NCI-H2107 treated with DMSO at 0.1 percent for 48 hours (cell line): Measurements from ENCODE around the gene SYS1.
"Not testable (repeated sequence)": the region's sequence is repeated elsewhere in the genome, so short reads cannot be mapped to it uniquely, and the experiment has no call there.

Experiments
- DNase-seq: peaks from one replicate; lab custom pipeline; 2025; ENCODE audit not compliant: unreplicated experiment; lab: John Stamatoyannopoulos, UW

SYS1 gene

DNA sequence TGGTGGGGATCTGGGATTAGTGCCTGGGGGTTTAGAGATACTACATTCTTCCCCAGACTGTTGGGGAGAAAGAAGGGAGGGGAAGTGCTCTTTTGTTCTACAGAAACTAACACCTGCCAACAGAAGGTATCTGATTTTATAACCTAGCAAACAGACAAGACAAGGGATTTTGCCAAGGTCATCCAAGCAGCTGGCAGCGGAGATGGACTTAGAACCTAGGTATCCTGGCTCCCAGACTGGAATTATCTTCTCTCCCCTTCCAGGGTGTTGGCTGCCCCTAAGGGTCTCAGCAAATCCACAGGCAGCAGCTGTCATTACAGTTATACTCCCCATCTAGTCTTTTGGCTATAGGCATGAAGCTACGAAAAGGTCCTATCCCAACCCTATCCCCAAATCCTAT lies 23.2 kb upstream of the SYS1 start:
- DNase-seq: no peak

DNA sequence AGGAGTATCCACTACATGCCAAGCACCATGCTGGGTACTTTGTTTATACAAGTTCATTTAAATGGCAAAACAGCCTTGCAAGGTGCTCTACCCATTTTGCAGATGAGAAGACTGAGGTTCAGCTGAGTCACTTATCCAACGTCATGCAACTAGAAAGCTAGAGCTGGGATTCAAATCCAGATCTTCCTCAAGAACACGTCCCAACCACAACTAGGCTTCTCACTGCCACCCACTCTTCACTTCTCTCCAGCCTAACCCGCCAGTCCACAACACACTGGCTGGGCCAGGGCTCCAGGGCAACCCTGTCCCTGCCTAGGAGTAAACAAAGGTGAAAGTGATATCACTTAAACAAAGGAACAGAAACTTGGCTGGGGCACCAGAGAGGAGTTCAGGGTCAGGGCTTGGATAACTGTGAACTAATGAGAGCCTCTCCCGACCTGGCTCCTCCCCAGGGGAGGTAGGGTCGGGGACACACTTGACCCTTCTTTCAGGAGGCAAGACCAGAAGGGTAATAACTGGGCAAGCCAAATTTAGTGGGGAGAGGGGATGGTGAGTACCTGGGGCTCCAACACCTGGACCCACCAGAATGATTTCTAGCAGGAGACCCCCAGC lies 22.6 kb upstream of the SYS1 start:
- DNase-seq: no peak

DNA sequence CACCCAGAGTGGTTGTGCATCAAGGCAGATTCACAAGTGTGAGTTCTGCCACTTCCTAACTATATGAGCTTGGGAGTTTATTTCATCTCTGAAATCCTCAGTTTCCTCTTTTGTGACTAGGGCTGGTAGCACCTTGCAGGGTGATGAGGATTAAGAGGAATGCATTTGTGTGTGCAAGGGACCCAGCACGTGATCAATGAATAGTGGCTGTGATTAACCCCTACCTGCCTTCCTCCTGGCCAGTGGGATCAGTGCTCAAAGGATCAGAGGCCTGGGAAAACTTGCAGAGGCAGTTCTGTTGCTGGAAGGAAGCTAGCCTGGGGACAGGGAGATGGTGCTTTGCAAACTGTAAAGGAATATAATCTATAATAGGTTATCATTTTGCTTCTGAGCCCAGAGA lies 22.0 kb upstream of the SYS1 start:
- no peak for DNase-seq

DNA sequence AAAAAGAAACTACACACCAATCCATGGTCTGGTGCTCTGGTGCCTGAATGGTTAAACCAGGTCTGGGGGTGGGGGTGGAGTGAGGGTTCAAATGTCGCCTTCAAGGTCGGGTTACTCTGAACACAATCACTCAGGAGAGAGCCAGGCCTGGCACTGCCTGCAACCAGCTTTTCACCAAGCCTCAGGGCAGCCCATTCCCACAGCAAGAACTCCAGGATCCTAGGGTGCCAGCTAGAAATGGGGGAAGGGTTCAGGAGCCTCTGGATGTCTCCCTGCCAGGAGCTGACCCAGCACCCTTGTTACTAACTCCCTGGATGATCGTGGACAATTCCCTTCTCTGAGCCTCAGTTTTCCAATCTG lies 21.4 kb upstream of the SYS1 start:
- DNase-seq: no peak

DNA sequence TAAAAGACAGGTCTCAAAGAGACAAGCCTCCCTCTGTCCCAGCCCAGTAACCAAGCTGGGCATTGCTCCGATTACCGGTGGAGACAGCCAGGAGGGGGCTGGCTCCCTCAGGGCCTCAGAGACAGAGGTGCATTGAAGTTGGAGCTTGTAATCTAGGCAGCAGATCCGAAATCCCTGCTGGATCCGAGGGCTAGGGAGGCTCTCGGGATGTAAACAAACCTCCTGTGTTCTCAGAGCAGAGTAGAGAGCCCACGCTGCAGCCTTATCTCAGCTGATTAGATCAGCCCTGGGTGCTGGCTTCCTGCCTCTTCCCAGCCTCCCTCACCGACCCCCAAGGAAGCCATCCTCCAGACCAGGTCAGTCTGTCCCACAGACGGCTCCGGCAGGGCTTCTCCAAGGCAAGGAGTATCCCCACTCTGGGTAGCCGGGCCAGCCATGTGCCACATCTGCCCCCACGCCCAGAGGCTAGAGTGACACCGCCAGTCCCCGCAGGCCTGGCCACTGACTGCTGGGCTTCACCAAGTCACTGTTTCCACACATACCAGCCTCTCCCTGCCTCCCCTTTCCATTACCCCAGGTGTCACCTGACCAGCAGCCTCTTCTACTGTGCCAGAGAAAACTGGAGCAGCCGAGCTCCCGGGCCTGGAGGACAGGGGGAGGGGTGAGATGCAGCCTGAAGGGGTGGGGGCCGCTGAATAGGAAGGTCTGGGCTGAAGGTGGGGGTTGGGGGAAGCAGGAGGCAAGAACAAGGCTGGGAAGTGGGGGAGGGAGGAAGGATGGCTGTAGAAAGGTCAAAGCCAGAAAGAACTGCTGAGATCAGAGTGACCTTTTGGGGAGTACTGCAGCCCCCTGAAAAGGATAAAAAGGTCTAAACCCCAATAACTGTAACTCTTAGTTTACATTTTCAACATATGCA lies 20.8 kb upstream of the SYS1 start:
- DNase-seq: peak; percentile 49

DNA sequence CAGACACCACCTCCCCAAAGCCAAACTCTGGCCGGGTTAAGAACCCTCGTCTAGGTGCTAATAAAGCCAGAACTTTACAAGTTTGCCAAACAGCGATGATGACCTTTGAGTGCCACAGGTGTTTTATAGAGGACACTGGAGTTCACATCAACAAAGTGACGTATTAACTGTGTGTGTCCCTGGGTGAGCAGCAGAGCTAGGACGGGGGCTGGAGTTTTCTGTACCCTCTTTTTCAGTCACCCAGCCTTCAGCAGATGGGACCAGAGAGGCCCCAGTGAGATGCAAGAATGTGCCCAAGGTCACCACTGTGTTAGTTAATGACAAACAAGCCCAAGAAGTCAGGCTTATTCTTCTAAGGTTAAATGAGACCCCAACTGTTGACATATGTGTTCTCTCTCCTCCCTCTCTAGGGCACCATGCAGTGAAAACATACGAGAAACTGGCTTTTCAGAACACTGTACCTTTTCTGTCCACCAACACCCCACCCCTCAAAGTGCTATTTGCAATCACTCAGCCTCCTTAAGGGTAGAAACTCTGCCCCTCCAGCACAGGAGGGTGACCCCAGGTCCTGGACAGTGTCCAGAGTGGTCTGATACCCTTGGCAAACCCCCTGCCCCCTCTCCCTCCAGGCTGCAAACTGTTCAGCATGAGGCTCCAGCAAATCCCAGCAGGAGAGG lies 20.0 kb upstream of the SYS1 start:
- DNase-seq: no peak

DNA sequence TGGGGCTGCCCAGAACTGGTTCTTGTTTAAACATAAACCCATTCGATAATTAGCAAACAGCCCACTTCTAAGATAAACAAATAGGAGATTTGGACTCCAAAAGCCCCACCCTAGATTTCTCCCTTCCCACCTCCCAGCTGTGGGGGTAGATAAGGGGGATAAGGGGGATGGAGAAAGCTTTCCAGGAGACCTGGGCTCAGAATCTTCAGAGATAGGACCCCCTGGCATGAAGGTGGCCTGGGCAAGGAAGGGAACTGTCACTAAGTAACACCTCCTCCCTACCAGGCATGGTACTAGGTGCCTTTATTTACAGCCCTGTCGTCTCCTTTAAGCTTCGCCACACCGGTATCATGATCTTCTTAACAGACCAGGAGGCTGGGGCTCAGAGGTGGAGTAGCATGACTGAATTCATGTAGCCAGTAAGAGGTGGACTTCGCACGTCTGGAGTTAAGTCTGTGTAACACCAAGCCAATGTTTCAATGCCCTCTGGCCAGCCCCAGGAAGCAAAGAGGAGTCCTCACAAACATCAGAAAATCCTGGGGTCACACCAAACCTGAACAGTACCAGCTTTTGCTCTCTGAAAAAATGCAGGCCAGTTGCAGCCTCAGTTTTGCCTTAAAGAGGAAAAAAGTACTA lies 19.3 kb upstream of the SYS1 start:
- DNase-seq: no peak

DNA sequence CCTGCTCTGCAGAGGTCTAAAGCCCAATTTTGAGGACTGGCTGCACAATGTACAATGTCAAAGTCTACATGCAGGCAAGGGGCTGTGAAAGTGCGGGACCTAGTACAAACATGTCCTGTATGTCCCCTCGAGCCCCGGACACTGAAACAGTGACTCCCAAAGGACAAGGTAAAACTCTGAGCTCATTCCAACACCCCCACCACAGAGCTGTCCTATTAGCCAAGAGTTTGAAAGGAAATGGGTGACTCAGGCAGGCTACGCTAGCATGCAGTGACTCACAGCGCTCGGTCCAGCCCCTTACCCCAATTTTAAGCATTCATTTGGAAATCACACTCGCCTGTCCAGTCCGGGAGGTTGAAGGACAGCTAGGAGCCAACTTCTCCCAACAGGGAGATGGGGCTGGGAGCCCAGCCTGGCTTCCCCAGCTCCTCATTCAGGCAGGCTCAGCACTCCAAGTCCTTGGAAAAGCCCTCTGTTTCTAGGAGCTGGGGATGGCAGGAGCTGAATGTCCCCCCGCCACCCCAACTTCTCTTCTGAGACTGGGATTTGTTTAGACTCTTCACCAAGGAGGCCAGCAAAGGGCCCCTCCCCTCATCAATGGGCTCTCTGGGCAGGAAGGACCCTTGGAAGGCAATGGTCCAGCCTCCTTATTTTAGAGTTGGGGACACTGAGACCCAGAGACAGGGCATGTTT lies 18.6 kb upstream of the SYS1 start:
- DNase-seq: no peak

DNA sequence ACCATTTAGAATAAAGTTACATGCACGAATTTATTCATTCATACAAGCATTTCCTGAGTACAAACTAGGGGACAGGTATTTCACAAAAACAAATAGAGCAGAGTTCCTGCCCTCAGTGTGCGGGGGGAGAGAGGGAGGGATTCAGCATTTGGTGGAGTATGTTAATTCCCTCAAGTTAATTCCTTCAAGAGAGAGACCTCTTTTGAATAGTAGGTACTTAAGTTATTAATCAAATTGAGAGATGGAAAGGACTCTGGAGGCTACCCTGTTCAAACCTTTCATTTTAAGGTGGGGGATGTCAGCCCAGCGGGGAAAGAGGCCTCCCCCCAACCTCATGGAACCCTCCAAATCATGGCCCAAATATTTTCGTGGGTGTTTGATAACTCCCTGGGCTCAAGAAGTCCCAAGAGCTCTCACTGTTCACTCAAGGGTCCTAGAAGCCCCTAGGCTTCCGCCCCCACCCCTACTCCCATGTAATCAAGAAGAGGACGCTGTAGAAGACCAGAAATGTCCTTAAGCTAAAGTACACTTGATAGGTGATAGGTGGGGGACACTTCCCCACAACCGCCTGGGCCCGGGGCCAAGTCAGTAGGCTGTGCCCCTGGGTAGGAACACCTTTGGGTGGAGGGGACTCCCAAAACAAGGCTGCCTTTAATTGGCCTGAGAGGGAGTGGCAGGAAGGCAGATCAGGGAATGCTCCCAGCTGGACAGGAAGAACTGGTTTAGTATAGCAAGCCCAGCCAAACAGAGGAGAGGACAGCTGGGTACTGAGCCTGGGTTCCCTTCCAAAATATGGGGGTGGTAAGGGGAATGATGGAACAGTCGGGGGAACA lies 17.6 kb upstream of the SYS1 start:
- DNase-seq: no peak

DNA sequence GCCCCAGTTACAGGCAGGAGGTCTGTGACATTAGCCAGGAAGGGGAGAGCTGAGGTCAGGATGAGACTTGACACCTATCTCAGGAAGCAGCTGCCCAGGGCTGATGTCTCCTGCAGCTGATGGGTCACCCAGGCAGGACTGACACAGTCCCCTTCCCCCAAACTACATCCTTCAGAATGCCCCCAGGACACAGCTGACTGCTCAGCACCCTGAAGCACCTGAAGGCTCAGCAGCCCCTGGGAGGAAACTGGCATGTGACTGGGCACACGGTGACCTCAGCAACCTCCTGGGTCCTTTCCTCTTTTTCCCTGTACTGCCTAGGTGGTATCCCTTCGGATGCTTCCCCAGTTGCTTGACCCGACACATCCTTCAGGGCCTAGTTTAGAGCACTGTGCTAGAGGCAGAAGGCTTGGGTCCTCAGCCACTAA lies 16.7 kb upstream of the SYS1 start:
- DNase-seq: no peak

DNA sequence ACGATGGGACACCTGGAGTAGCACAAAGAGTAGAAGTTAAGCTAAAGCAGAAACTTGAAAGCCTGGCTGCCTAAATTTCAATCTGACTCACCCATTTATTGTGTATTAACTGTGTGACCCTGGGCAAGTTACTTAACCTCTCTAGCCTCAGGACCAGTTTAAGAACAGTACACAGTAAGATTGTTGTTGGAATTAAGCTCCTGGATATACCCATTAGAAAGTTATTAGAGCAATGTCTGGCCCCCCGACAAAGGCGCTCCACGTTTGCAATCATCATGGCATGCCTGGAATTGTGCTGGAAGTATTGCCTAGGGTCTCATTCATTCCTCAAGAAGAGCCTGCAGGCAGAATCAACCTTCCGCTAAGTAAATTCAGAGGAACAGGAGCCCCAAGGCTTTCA lies 16.1 kb upstream of the SYS1 start:
- no peak for DNase-seq

DNA sequence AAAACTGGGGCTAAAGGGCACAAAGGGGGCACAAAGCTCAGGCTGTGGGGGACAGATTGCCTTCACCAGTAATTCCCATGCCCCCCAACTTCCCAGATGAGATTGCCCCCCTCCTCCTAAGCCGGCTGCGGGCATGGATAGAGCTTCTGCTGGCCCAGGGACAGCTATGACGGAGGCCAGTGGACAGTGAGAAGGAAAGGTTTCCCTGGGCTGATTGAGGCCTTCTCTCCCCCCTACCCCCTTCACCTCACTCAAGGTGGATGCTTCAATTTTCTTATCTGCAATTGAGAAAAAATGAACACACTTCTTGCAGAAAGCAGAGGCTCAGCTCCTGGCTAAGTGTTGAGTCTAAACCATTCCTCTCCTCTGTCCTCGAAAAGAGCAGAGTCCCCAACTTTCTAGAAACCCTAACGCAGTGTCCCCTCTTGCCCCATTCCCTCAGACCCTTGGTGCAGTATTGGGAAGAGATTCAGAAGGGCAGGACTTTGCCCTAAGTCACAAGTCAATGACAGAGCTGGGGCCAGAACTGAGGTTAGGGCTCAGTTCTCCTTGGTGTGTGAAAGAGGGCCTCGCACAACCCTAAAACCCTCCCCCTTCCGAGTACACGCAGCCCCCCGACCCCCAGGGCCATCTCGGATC lies 15.5 kb upstream of the SYS1 start:
- DNase-seq: no peak

DNA sequence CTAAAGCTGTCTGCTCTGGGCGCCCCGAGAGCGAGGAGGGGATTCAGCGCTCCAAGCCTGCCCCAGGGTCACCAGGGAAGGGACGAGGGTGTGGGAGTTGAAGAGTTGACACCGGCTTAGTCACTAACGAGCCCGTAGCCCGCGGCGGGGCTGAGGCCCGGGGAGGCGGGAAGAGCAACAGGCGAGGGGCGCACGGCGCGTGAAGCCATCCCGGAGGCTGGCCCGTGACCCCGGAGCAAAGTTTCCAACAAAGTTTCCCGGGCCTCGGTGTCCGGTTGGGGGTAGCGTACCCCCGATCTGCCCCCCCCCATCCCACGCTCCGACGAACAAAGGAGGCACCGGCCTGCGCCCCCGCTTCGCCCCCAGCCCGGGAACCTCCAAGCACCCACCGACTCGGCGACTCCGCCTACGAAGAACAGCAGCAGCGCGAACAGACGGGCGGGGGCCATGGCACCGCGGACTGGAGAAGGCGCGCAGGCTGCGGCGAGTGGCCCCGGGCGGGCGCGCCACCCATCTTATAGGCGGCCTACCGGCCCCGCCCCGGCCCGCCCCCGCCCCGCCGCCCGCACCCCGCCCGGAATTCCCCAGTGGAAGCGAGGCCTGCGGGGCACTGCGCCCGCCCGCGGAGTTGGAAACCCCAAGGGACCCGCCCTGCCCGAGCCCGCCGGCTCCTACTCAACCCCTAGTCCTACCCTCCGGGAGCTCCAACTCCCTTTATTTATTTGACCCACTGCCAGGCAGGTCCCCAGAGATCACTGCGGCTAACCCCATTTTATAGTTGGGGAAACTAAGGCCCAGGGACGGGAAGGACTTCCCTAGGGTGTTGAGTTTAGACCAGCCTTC lies 14.8 kb upstream of the SYS1 start, which contains the start of gene SDC4:
Gene SDC4, minus strand, starts transcription at position 489 of the 843 bp plus-strand sequence. Its CDS starts 40 bp downstream, at position 449.
- DNase-seq: no peak

DNA sequence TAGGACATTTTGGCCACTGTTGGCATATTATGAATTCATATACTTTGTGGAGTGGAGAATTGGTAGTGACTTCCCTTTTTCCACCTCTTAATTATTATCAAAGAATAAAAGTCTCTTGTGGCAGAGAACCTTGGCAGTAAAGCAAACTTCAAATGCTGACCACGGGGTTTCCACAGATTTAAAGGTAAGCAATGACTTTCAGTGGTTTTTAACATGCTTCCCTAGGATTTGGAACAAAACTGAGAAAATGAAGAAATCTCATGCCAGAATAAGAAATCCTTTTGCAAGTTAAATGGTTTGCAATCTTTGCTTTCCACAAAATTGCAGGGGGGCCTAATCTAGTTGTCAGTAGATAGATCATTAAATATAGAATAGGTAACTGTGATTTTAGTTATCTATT lies 12.7 kb upstream of the SYS1 start:
- DNase-seq: no peak

DNA sequence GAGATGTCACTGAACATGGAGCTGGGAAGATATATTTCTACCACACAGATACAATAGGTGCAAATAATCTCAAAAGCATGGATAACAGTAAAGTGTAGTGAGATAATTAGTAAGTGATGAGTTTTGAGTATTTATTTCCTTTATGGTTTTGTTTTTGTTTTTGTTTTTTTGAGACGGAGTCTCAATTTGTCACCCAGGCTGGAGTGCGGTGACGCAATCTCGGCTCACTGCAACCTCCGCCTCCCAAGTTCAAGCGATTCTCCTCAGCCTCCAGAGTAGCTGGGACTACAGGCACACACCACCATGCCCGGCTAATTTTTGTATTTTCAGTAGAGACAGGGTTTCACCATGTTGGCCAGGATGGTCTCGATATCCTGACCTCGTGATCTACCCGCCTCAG lies 12.2 kb upstream of the SYS1 start:
- DNase-seq: not testable (repeated sequence)

DNA sequence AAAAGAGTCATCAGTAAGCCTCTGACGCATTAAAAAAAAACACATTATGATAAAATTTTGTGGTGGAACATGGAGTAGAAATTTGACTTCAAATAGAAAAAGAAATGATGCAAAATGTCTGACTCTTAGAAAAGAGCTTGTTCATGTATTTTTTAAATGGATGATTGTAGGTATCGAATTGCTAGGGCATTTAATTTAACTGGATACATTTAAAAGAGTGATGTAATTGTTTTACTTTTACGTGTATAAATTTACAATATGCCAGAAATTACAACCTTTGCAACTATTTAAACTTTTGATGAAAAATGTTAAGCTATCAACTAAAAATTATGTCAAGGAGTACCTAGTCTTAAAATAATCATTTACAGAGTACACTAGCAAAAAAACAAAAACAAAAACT lies 10.2 kb upstream of the SYS1 start:
- no peak for DNase-seq

DNA sequence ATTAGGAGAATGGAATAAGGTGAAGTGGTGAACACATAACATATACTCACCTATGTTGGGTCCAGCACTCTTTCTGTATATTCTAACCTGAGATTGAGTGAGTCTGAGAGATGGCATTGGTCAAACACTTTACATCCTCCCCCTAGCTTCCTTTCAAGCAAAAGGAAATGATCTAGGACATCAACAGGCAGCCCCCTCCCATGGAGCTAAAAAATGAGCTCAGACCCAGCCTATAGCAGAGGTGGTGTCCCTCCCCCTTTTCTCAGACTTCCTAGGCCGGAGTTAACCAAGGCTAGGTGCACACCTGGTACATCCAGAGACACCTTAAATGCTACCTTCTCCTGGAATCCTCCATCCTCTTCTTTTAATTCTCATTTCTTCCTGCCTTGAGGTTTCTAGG lies 9.2 kb upstream of the SYS1 start:
- no peak for DNase-seq

DNA sequence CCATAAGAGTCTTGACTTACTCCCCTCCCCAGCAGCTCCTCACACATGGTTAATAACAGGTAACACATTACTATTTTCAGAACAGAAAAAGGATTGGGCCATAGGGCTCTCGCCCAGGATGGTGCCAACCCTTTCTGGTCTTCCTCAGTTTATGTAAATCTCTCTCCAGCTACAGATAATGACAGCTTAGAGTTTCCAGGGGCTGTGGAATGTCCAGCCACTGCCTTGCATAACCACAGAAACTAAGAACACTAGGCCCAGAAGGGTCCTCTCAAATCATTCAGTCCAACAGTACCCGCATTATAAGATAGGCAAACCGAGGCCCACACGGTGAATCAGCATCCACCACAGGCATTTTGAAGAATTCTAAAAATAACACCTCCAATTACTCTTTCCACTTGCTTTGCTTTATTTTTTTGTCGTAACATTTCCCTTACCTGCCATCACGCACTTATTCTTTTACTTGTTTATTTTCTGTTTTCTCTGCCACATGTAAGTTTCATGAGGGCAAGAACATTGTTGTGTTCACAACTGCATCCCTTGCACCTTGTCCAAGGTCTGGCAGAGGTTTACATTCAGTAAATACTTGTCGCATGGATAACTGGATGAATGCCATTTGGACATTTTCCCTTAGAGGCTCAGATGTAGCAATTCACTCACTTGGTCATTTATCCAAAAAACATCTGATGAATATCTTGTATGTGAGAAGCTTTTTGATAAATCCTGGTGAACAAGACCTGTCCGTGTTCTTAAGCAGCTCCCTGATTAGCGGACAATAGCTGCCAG lies 8.3 kb upstream of the SYS1 start:
- no peak for DNase-seq
